Trophoblast cell (in vitro differentiated cells and primary cell): ENCODE results near the gene ANXA4.

Experiments used
- DNase-seq, 2 donors: peaks; one replicate each; pipeline ENCODE4 v3.0.0-alpha.2; 2016
- H2AFZ ChIP-seq: 2 replicates; pipeline ENCODE4 v1.6.1; 2013; ENCODE audit warnings: low read length, moderate library complexity, mild to moderate bottlenecking; ENCODE audit not compliant: insufficient read depth, poor library complexity
- H2AK5ac ChIP-seq: 2 replicates; pipeline ENCODE4 v1.6.1; 2013; ENCODE audit warnings: mild to moderate bottlenecking, low read length
- H2BK120ac ChIP-seq: 2 replicates; pipeline ENCODE4 v1.6.1; 2013; ENCODE audit warnings: low read length, mild to moderate bottlenecking, moderate library complexity; ENCODE audit not compliant: insufficient read depth, poor library complexity
- H2BK12ac ChIP-seq: 2 replicates; pipeline ENCODE4 v1.6.1; 2013; ENCODE audit warnings: mild to moderate bottlenecking, low read length, moderate library complexity
- H2BK5ac ChIP-seq: 2 replicates; pipeline ENCODE4 v1.6.1; 2013; ENCODE audit warnings: low read length, low read depth, moderate library complexity, mild to moderate bottlenecking; ENCODE audit not compliant: poor library complexity
- H3K14ac ChIP-seq: 2 replicates; pipeline ENCODE4 v1.6.1; 2013; ENCODE audit warnings: mild to moderate bottlenecking, low read length
- H3K18ac ChIP-seq: 2 replicates; pipeline ENCODE4 v1.6.1; 2013; ENCODE audit warnings: mild to moderate bottlenecking, low read length
- H3K23ac ChIP-seq: 2 replicates; pipeline ENCODE4 v1.6.1; 2013; ENCODE audit warnings: low read length
- H3K27ac ChIP-seq: 2 replicates; pipeline ENCODE4 v1.5.1; 2013; ENCODE audit warnings: low read depth, mild to moderate bottlenecking, inconsistent platforms, low read length, moderate library complexity
- H3K27me3 ChIP-seq: 2 replicates; pipeline ENCODE4 v1.6.1; 2013; ENCODE audit warnings: inconsistent platforms, mild to moderate bottlenecking, low read length, moderate library complexity; ENCODE audit not compliant: insufficient read depth
- H3K36me3 ChIP-seq, 2 experiments: 1 replicate in 1 of 2; 2 replicates in 1 of 2; pipeline ENCODE4 v1.6.1; 2013; ENCODE audit warnings: low read length in 2 of 2, mild to moderate bottlenecking in 2 of 2, moderate library complexity in 1 of 2; ENCODE audit not compliant: insufficient read depth in 2 of 2, control insufficient read depth in 1 of 2
- H3K4ac ChIP-seq: 2 replicates; pipeline ENCODE4 v1.6.1; 2013; ENCODE audit warnings: low read depth, mild to moderate bottlenecking, low read length, moderate library complexity
- H3K4me1 ChIP-seq, 2 experiments: 1 replicate in 1 of 2; 2 replicates in 1 of 2; pipeline ENCODE4 v1.6.1; 2013; ENCODE audit warnings: low read length in 2 of 2, mild to moderate bottlenecking in 2 of 2, moderate library complexity in 1 of 2; ENCODE audit not compliant: insufficient read depth in 2 of 2, control insufficient read depth in 1 of 2
- H3K4me2 ChIP-seq: 2 replicates; pipeline ENCODE4 v1.6.1; 2013; ENCODE audit warnings: inconsistent platforms, mild to moderate bottlenecking, low read length, moderate library complexity
- H3K4me3 ChIP-seq: 2 replicates; pipeline ENCODE4 v1.5.1; 2013; ENCODE audit warnings: mild to moderate bottlenecking, low read depth, low read length, inconsistent platforms
- H3K79me1 ChIP-seq: one replicate; pipeline ENCODE4 v1.6.1; 2013; ENCODE audit warnings: low read length
- H3K79me2 ChIP-seq: 2 replicates; pipeline ENCODE4 v1.6.1; 2013; ENCODE audit warnings: low read length, mild to moderate bottlenecking; ENCODE audit not compliant: control insufficient read depth, insufficient read depth, poor library complexity
- H3K9ac ChIP-seq: 2 replicates; pipeline ENCODE4 v1.6.1; 2013; ENCODE audit warnings: mild to moderate bottlenecking, low read length
- H3K9me3 ChIP-seq: 2 replicates; pipeline ENCODE4 v1.6.1; 2013; ENCODE audit warnings: low read depth, mild to moderate bottlenecking, control low read depth, inconsistent platforms, low read length; ENCODE audit not compliant: insufficient read depth
- H4K12ac ChIP-seq: 2 replicates; pipeline ENCODE4 v1.6.1; 2013; ENCODE audit warnings: low read depth, mild to moderate bottlenecking, low read length, moderate library complexity
- H4K8ac ChIP-seq: 2 replicates; pipeline ENCODE4 v1.6.1; 2013; ENCODE audit warnings: low read depth, mild to moderate bottlenecking, low read length, moderate library complexity
- H4K91ac ChIP-seq: one replicate; pipeline ENCODE4 v1.6.1; 2013; ENCODE audit warnings: low read depth, mild to moderate bottlenecking, low read length, moderate library complexity
- WGBS: extraction: QIAGEN DNeasy Blood & Tissue Kit; methylation state at CpG from one replicate; pipeline ENCODE4 v1.1.7; 2013; ENCODE audit warnings: missing lambda C conversion rate; ENCODE audit not compliant: insufficient read length, insufficient coverage; ENCODE audit errors: extremely low coverage; 5-methylcytosine and 5-hydroxymethylcytosine counted together

ANXA4 gene

DNA sequence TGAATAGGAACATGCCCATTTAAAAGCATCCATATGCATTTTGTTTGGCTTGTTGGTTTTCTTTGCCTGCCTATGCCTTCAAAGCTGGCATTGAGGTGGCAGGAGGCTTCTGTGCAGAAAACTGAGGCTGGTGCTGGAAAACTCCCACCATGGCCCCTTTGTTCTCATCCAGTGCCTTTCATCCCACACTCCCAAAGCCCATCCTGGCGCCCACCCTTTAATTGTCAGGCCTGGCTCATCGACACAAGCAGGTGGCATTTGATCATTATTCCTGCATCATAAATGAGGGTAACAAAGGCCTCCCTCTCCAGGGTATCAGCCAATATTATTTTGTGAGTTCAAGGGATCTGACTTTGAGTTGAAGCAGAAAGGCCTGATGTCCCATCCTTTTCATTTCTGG lies 24.7 kb upstream of the ANXA4 start:
- no peak overlapping the region for H3K23ac ChIP-seq
- peak overlapping the region; percentile 21 for H2AK5ac ChIP-seq
- H4K12ac ChIP-seq: no peak overlapping the region
- H3K14ac ChIP-seq: no peak overlapping the region
- H4K91ac ChIP-seq: no peak overlapping the region
- no peak overlapping the region for H3K27ac ChIP-seq
- no peak overlapping the region for H3K18ac ChIP-seq
- no peak for DNase-seq
- no peak overlapping the region for H3K4me2 ChIP-seq
- H2AFZ ChIP-seq: no peak overlapping the region
- H3K9me3 ChIP-seq: peaks cover 3% of the 10 kb centered on the region
- H3K4ac ChIP-seq: no peak overlapping the region
- H2BK5ac ChIP-seq: no peak overlapping the region
- no peak overlapping the region for H4K8ac ChIP-seq
- peaks cover 2% of the 10 kb centered on the region for H3K79me2 ChIP-seq
- no CpG with 5 or more reads among the region's 2 CpGs for WGBS
- H3K9ac ChIP-seq: no peak overlapping the region
- H3K27me3 ChIP-seq: no peaks in the 10 kb centered on the region
- H2BK12ac ChIP-seq: no peak overlapping the region
- no peak overlapping the region for H2BK120ac ChIP-seq
- no peak overlapping the region for H3K4me3 ChIP-seq
- H3K4me1 ChIP-seq: peaks cover 6 to 18% of the 10 kb centered on the region in 2 experiments
- no peaks in the 10 kb centered on the region for H3K36me3 ChIP-seq
- H3K79me1 ChIP-seq: no peaks in the 10 kb centered on the region

DNA sequence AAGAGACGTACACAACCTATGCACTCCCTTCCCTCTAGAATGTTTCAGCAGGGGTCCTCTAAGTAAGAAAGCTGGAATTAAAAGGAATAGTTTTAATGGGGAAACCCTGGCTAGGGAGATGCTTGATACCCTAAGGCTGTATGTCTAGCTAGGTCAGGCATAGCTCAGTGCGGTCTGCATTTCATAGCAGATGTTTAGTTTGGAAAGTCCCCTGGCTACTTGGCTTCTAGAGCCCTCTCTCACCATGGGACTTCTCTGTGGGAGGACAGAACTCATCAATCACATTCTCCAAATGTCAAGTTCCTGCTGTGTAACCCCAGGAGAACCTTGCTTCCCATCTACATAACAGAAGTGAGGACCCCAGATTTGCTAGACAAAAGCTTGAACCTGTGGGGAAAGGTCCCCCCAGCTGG lies 24.1 kb upstream of the ANXA4 start:
- Histone ChIP-seq H3K9ac (no peak overlapping the region), H2BK120ac (no peak overlapping the region), H2BK5ac (no peak overlapping the region), H3K36me3 (no peaks in the 10 kb centered on the region), H3K27me3 (no peaks in the 10 kb centered on the region), H3K4me2 (peak overlapping the region; percentile 31), H3K4me1 (peaks cover 6 to 18% of the 10 kb centered on the region in 2 experiments), H2AFZ (no peak overlapping the region), H3K79me2 (peaks cover 2% of the 10 kb centered on the region), H2BK12ac (no peak overlapping the region), H3K4me3 (no peak overlapping the region), H4K12ac (no peak overlapping the region), H3K79me1 (no peaks in the 10 kb centered on the region), H4K91ac (no peak overlapping the region), H3K9me3 (peaks cover 3% of the 10 kb centered on the region), H3K18ac (no peak overlapping the region), H3K4ac (no peak overlapping the region), H3K14ac (no peak overlapping the region), H3K23ac (no peak overlapping the region), H3K27ac (peak overlapping the region; percentile 31), H4K8ac (no peak overlapping the region), H2AK5ac (no peak overlapping the region)
- DNase-seq: no peak
- no CpG with 5 or more reads among the region's 2 CpGs for WGBS

DNA sequence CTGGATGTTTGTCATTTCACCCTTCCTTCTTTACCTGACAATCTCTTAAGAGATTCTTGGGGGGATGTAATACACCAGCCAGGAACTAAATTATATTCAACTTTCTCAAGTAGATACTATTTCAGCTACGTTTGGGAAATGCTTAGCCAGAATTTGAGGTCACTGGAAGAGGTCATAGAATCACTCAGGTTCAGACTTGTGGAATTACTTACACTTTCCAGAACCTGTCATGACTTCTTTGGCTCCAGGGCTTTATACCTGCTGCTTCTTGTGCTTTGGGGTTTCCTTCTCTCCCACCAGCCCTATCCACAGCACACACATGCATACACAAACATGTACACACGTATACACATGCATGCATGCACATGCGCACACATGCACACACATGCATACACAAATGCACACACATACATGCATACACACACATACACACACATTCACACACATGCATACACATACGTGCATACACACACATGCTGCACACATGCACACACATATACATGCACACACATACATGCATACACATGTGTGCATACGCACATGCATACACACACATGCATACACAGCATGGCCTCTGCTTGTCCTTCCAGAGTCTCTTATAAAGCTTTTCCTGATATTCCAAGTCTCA lies 23.5 kb upstream of the ANXA4 start:
- H3K4me1 ChIP-seq: peaks cover 6 to 18% of the 10 kb centered on the region in 2 experiments
- no CpG with 5 or more reads among the region's 5 CpGs for WGBS
- no peak overlapping the region for H2BK12ac ChIP-seq
- H4K12ac ChIP-seq: no peak overlapping the region
- no peak overlapping the region for H2BK120ac ChIP-seq
- peak overlapping the region; percentile 31 for H3K4me2 ChIP-seq
- no peak overlapping the region for H3K4ac ChIP-seq
- H2AFZ ChIP-seq: no peak overlapping the region
- no peak overlapping the region for H4K91ac ChIP-seq
- peak overlapping the region; percentile 14 for H3K23ac ChIP-seq
- no peak overlapping the region for H4K8ac ChIP-seq
- peak overlapping the region; percentile 31 for H3K27ac ChIP-seq
- H3K79me1 ChIP-seq: no peaks in the 10 kb centered on the region
- H3K9ac ChIP-seq: no peak overlapping the region
- peaks cover 2% of the 10 kb centered on the region for H3K79me2 ChIP-seq
- H3K14ac ChIP-seq: no peak overlapping the region
- H3K4me3 ChIP-seq: peak overlapping the region; percentile 34
- no peak for DNase-seq
- no peaks in the 10 kb centered on the region for H3K27me3 ChIP-seq
- H3K18ac ChIP-seq: no peak overlapping the region
- no peak overlapping the region for H2AK5ac ChIP-seq
- no peaks in the 10 kb centered on the region for H3K36me3 ChIP-seq
- H2BK5ac ChIP-seq: no peak overlapping the region
- H3K9me3 ChIP-seq: peaks cover 3% of the 10 kb centered on the region

DNA sequence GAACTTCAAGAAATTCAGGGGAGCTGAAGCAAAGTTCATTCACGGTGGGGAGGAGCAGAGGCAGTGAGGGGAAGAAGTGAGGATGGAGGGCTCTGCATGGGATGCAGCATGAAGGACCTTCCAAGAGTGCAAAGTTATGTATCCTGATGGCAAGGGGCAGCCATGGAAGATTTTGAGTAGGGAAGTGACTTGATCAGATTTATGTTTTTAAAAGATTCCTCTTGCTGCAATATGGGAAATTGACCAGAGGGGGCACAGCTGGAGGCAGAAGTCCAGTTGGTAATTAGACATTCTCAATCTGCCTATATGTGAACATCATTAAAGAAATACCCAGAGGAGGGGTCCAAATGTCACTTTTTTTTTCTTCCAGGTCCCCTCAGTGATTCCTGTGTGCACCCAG lies 21.5 kb upstream of the ANXA4 start:
- H2AK5ac ChIP-seq: no peak overlapping the region
- no CpG with 5 or more reads among the region's 1 CpG for WGBS

More for the DNA sequence above, 21.5 kb upstream of the ANXA4 start:
- Histone ChIP-seq H2BK5ac (no peak overlapping the region), H3K79me1 (no peaks in the 10 kb centered on the region), H2AFZ (no peak overlapping the region), H3K4me3 (no peak overlapping the region), H3K27me3 (no peaks in the 10 kb centered on the region), H3K4me2 (no peak overlapping the region), H3K79me2 (peaks cover 2% of the 10 kb centered on the region), H3K9me3 (peaks cover 3% of the 10 kb centered on the region), H3K23ac (no peak overlapping the region), H4K12ac (no peak overlapping the region), H3K4ac (no peak overlapping the region), H3K18ac (no peak overlapping the region), H2BK12ac (no peak overlapping the region), H3K14ac (no peak overlapping the region), H3K4me1 (peaks cover 6 to 16% of the 10 kb centered on the region in 2 experiments), H2BK120ac (no peak overlapping the region), H4K91ac (no peak overlapping the region), H3K9ac (no peak overlapping the region), H4K8ac (no peak overlapping the region), H3K27ac (no peak overlapping the region), H3K36me3 (no peaks in the 10 kb centered on the region)
- DNase-seq: peak in 1 of 2 donors; percentile 11
